Measurements from ENCODE around the gene LRMDA.
A peak's percentile ranks its signal among the peaks of the same experiment; 100 is the strongest.

Gene LRMDA

GRCh38 chr10:76257816-76258215 is 826.4 kb downstream of the LRMDA start:
- H4K91ac ChIP-seq (ENCODE audit: low read length) = no peak overlapping the region
- H2BK12ac ChIP-seq (ENCODE audit: low read length in 2 of 2) = peak overlapping the region; percentile 71 to 86
- H4K8ac ChIP-seq (ENCODE audit: low read length) = no peak overlapping the region
- H3K4me1 ChIP-seq (ENCODE audit: control insufficient read depth, insufficient read depth, low read depth, low read length) = no peaks in the 10 kb centered on the region
- H2BK120ac ChIP-seq (ENCODE audit: low read depth, low read length) = peak overlapping the region; percentile 82
- H3K36me3 ChIP-seq (ENCODE audit: control insufficient read depth in 1 of 2, insufficient read depth in 2 of 2, low read depth in 1 of 2, low read length in 2 of 2) = no peaks in the 10 kb centered on the region
- no peak overlapping the region for H3K14ac ChIP-seq (ENCODE audit: low read length in 2 of 2)
- peak overlapping the region; percentile 48 to 65 for H3K18ac ChIP-seq (ENCODE audit: low read depth in 1 of 2, low read length in 2 of 2)
- no peak overlapping the region for H3K4me2 ChIP-seq (ENCODE audit: low read length, poor library complexity, severe bottlenecking)
- H3K9me3 ChIP-seq (ENCODE audit: control insufficient read depth, low read length) = peaks cover 20% of the 10 kb centered on the region
- no peaks in the 10 kb centered on the region for H3K79me1 ChIP-seq (replicated peaks; ENCODE audit: low read length, poor library complexity, severe bottlenecking)
- H2BK5ac ChIP-seq (ENCODE audit: low read depth, low read length, poor library complexity, severe bottlenecking) = no peak overlapping the region
- H2AFZ ChIP-seq (ENCODE audit: low read depth, low read length) = no peak overlapping the region
- DNase-seq = no peak
- no CpG with 5 or more reads among the region's 1 CpG for WGBS
- H2AK5ac ChIP-seq (ENCODE audit: low read length, severe bottlenecking) = no peak overlapping the region
- H3K27me3 ChIP-seq (ENCODE audit: control insufficient read depth in 1 of 2, insufficient read depth in 1 of 2, low read length in 2 of 2) = no peaks in the 10 kb centered on the region
- no peak overlapping the region for H3K23ac ChIP-seq (ENCODE audit: low read length in 2 of 2)
- H3K9ac ChIP-seq (ENCODE audit: low read length) = no peak overlapping the region
- H3K4me3 ChIP-seq (ENCODE audit: insufficient read depth in 1 of 2, low read depth in 1 of 2, low read length in 2 of 2) = no peak overlapping the region
- no peak overlapping the region for H3K27ac ChIP-seq (ENCODE audit: low read length, poor library complexity, severe bottlenecking)
- H3K4ac ChIP-seq (ENCODE audit: low read depth in 1 of 2, low read length in 2 of 2) = no peak overlapping the region
- no peak overlapping the region for H2BK15ac ChIP-seq (ENCODE audit: low read depth, poor library complexity, severe bottlenecking)

- no peak overlapping the region for H2AK5ac ChIP-seq (ENCODE audit: low read length, severe bottlenecking)
- H4K91ac ChIP-seq (ENCODE audit: low read length) = peak overlapping the region; percentile 44
- H3K4me3 ChIP-seq (ENCODE audit: insufficient read depth in 1 of 2, low read depth in 1 of 2, low read length in 2 of 2) = no peak overlapping the region
- H2BK15ac ChIP-seq (ENCODE audit: low read depth, poor library complexity, severe bottlenecking) = no peak overlapping the region
- 73% methylated on average over 4 of the region's 4 CpGs for WGBS
- peaks cover 3% of the 10 kb centered on the region for H3K9me3 ChIP-seq (ENCODE audit: control insufficient read depth, low read length)
- H2BK12ac ChIP-seq (ENCODE audit: low read length in 2 of 2) = peak overlapping the region; percentile 37 to 79
- no peak overlapping the region for H3K23ac ChIP-seq (ENCODE audit: low read length in 2 of 2)
- no peak overlapping the region for H3K27ac ChIP-seq (ENCODE audit: low read length, poor library complexity, severe bottlenecking)
- peak overlapping the region; percentile 50 for H4K8ac ChIP-seq (ENCODE audit: low read length)
- DNase-seq = no peak
- no peak overlapping the region for H3K4me2 ChIP-seq (ENCODE audit: low read length, poor library complexity, severe bottlenecking)
- H3K27me3 ChIP-seq (ENCODE audit: control insufficient read depth in 1 of 2, insufficient read depth in 1 of 2, low read length in 2 of 2) = no peaks in the 10 kb centered on the region
- peak overlapping the region in 1 of 2 experiments; percentile 68 for H3K14ac ChIP-seq (ENCODE audit: low read length in 2 of 2)
- no peak overlapping the region for H3K4ac ChIP-seq (ENCODE audit: low read depth in 1 of 2, low read length in 2 of 2)
- no peak overlapping the region for H2BK5ac ChIP-seq (ENCODE audit: low read depth, low read length, poor library complexity, severe bottlenecking)
- H3K18ac ChIP-seq (ENCODE audit: low read depth in 1 of 2, low read length in 2 of 2) = no peak overlapping the region
- no peak overlapping the region for H3K9ac ChIP-seq (ENCODE audit: low read length)
- no peak overlapping the region for H2BK120ac ChIP-seq (ENCODE audit: low read depth, low read length)
- peaks cover 2% of the 10 kb centered on the region for H3K4me1 ChIP-seq (ENCODE audit: control insufficient read depth, insufficient read depth, low read depth, low read length)
- no peaks in the 10 kb centered on the region for H3K79me1 ChIP-seq (replicated peaks; ENCODE audit: low read length, poor library complexity, severe bottlenecking)
- no peaks in the 10 kb centered on the region for H3K36me3 ChIP-seq (ENCODE audit: control insufficient read depth in 1 of 2, insufficient read depth in 2 of 2, low read depth in 1 of 2, low read length in 2 of 2)
- no peak overlapping the region for H2AFZ ChIP-seq (ENCODE audit: low read depth, low read length)
Measured at GRCh38 chr10:76265441-76266113, 834.2 kb downstream of the LRMDA start.

DNA sequence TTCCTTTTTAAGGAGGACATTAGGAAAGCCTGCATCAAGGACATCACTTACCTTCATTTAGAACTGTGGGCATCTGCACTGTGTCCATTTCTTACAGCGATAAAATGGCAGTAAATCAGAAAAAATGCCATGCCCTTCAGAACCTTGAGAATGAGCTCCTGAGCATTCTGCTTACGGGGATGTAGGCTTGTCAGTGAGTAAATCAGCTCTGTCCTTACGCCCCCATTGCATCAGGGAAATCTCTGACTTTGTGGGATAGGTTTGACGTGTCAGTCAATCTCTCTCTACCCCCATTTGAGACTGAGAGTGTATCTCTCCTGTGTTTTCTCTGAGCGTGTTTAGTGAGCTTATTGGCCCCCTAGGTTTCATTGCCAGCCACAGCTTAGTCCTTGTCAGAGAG is 837.1 kb downstream of the LRMDA start:
- WGBS = 75% methylated on average over 4 of the region's 5 CpGs
- no peak overlapping the region for H2BK120ac ChIP-seq (ENCODE audit: low read depth, low read length)
- H3K9ac ChIP-seq (ENCODE audit: low read length) = no peak overlapping the region
- no peaks in the 10 kb centered on the region for H3K27me3 ChIP-seq (ENCODE audit: control insufficient read depth in 1 of 2, insufficient read depth in 1 of 2, low read length in 2 of 2)
- H4K91ac ChIP-seq (ENCODE audit: low read length) = no peak overlapping the region
- H2BK5ac ChIP-seq (ENCODE audit: low read depth, low read length, poor library complexity, severe bottlenecking) = no peak overlapping the region
- H2AK5ac ChIP-seq (ENCODE audit: low read length, severe bottlenecking) = no peak overlapping the region
- H4K8ac ChIP-seq (ENCODE audit: low read length) = no peak overlapping the region
- no peaks in the 10 kb centered on the region for H3K36me3 ChIP-seq (ENCODE audit: control insufficient read depth in 1 of 2, insufficient read depth in 2 of 2, low read depth in 1 of 2, low read length in 2 of 2)
- H3K4ac ChIP-seq (ENCODE audit: low read depth in 1 of 2, low read length in 2 of 2) = no peak overlapping the region
- no peak overlapping the region for H2BK15ac ChIP-seq (ENCODE audit: low read depth, poor library complexity, severe bottlenecking)
- no peak for DNase-seq
- no peak overlapping the region for H3K18ac ChIP-seq (ENCODE audit: low read depth in 1 of 2, low read length in 2 of 2)
- H2AFZ ChIP-seq (ENCODE audit: low read depth, low read length) = no peak overlapping the region
- no peak overlapping the region for H3K4me2 ChIP-seq (ENCODE audit: low read length, poor library complexity, severe bottlenecking)
- no peaks in the 10 kb centered on the region for H3K79me1 ChIP-seq (replicated peaks; ENCODE audit: low read length, poor library complexity, severe bottlenecking)
- H3K4me1 ChIP-seq (ENCODE audit: control insufficient read depth, insufficient read depth, low read depth, low read length) = peaks cover 2% of the 10 kb centered on the region
- no peak overlapping the region for H3K4me3 ChIP-seq (ENCODE audit: insufficient read depth in 1 of 2, low read depth in 1 of 2, low read length in 2 of 2)
- H2BK12ac ChIP-seq (ENCODE audit: low read length in 2 of 2) = no peak overlapping the region
- H3K27ac ChIP-seq (ENCODE audit: low read length, poor library complexity, severe bottlenecking) = no peak overlapping the region
- H3K14ac ChIP-seq (ENCODE audit: low read length in 2 of 2) = no peak overlapping the region
- H3K9me3 ChIP-seq (ENCODE audit: control insufficient read depth, low read length) = peaks cover 6% of the 10 kb centered on the region
- no peak overlapping the region for H3K23ac ChIP-seq (ENCODE audit: low read length in 2 of 2)

DNA sequence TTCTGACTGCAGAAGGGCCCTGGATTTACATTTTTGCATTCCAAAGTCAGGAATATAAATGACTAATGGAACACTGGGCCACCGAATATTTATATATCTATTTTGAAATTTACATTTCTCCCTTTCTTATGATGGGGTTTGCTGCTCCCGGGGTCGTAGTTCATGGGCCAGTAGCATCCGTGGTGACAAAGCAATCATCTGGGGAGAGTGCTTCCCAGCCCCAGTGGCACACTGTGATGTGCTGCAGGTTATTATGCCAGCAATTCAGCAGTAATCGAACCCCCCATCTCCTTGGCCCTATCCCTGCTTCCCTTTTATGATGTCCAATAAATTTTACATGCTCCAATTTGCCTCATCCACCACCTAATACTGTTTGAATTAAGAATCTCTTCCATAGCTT is 837.5 kb downstream of the LRMDA start:
- Histone ChIP-seq H2BK15ac (ENCODE audit: low read depth, poor library complexity, severe bottlenecking) (no peak overlapping the region), H3K14ac (ENCODE audit: low read length in 2 of 2) (no peak overlapping the region), H3K9ac (ENCODE audit: low read length) (no peak overlapping the region), H3K79me1 (replicated peaks; ENCODE audit: low read length, poor library complexity, severe bottlenecking) (no peaks in the 10 kb centered on the region), H3K36me3 (ENCODE audit: control insufficient read depth in 1 of 2, insufficient read depth in 2 of 2, low read depth in 1 of 2, low read length in 2 of 2) (no peaks in the 10 kb centered on the region), H3K23ac (ENCODE audit: low read length in 2 of 2) (no peak overlapping the region), H3K4ac (ENCODE audit: low read depth in 1 of 2, low read length in 2 of 2) (no peak overlapping the region), H3K27me3 (ENCODE audit: control insufficient read depth in 1 of 2, insufficient read depth in 1 of 2, low read length in 2 of 2) (no peaks in the 10 kb centered on the region), H3K4me1 (ENCODE audit: control insufficient read depth, insufficient read depth, low read depth, low read length) (peaks cover 2% of the 10 kb centered on the region), H3K4me2 (ENCODE audit: low read length, poor library complexity, severe bottlenecking) (no peak overlapping the region), H2BK120ac (ENCODE audit: low read depth, low read length) (no peak overlapping the region), H2AK5ac (ENCODE audit: low read length, severe bottlenecking) (no peak overlapping the region), H3K9me3 (ENCODE audit: control insufficient read depth, low read length) (peaks cover 10% of the 10 kb centered on the region), H2BK12ac (ENCODE audit: low read length in 2 of 2) (no peak overlapping the region), H3K4me3 (ENCODE audit: insufficient read depth in 1 of 2, low read depth in 1 of 2, low read length in 2 of 2) (no peak overlapping the region), H3K18ac (ENCODE audit: low read depth in 1 of 2, low read length in 2 of 2) (no peak overlapping the region), H3K27ac (ENCODE audit: low read length, poor library complexity, severe bottlenecking) (no peak overlapping the region), H2AFZ (ENCODE audit: low read depth, low read length) (no peak overlapping the region), H2BK5ac (ENCODE audit: low read depth, low read length, poor library complexity, severe bottlenecking) (no peak overlapping the region), H4K8ac (ENCODE audit: low read length) (no peak overlapping the region), H4K91ac (ENCODE audit: low read length) (no peak overlapping the region)
- no peak for DNase-seq
- WGBS = 87% methylated on average over 5 of the region's 5 CpGs

Data from mesenchymal stem cell (in vitro differentiated cells and primary cell).